Liver (tissue), 3 donors: ENCODE measurements around the gene CLEC17A.
"Not testable (repeated sequence)": the region's sequence is repeated elsewhere in the genome, so short reads cannot be mapped to it uniquely, and the experiment has no call there.

Experiments
- CTCF ChIP-seq: fragments of 150-350 bp; IDR thresholded peaks from 2 replicates; pipeline ENCODE4 v1.5.1; 2017; ENCODE audit warnings: improper control_type of control experiment, low read depth, low read length; ENCODE audit not compliant: missing input control
- JUND ChIP-seq, 2 donors: IDR thresholded peaks; 2 replicates each; pipeline ENCODE4 v1.6.1; 2016; ENCODE audit warnings: antibody characterized with exemption in 2 of 2
- RAD21 ChIP-seq, 2 donors: IDR thresholded peaks; 2 replicates each; pipeline ENCODE4 v1.6.1; 2016; ENCODE audit warnings: antibody characterized with exemption in 2 of 2, mild to moderate bottlenecking in 2 of 2
- REST ChIP-seq: IDR thresholded peaks from 2 replicates; pipeline ENCODE4 v1.6.1; 2016; ENCODE audit warnings: antibody characterized with exemption, mild to moderate bottlenecking
- SP1 ChIP-seq: IDR thresholded peaks from 2 replicates; pipeline ENCODE4 v1.6.1; 2018; ENCODE audit warnings: antibody characterized with exemption, mild to moderate bottlenecking
- donor health status: healthy.
- donor health status: healthy.

GRCh38 chr19:14613399-14614098 lies 30.7 kb downstream of the CLEC17A start:
- TF ChIP-seq RAD21 (IDR thresholded peaks at IDR 0.05); CTCF; REST; SP1; JUND (IDR thresholded peaks at IDR 0.05): not testable (repeated sequence)
